ENCODE results near the gene CYP4B1.
"Not testable (repeated sequence)": the region's sequence is repeated elsewhere in the genome, so short reads cannot be mapped to it uniquely, and the experiment has no call there.

The CYP4B1 gene

DNA sequence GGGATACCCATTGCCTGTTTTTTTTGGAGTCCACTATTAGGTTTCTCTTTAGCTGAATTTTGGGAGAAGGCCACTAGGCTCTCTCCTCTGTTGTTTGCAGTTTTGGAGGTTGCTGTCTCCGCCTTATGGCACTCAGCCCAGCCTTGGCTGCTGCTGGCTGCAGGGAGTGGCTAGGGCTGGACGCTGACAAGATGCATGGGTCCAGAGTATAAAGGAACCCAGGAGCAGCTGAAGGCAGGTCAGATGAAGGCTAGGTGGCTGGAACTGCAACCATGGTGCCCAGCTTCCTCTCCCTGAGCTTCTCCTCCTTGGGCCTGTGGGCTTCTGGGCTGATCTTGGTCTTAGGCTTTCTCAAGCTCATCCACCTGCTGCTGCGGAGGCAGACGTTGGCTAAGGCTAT is at the start of gene CYP4B1:
Gene CYP4B1, plus strand, starts transcription at position 237 of the 400 bp plus-strand sequence. Its CDS starts 36 bp downstream, at position 273.
- DNase-seq (ENCODE audit: low spot score), result no peak

- DNase-seq (ENCODE audit: low spot score), result no peak
Measured at GRCh38 chr1:46749404-46749803, 49.4 kb upstream of the CYP4B1 start.

DNA sequence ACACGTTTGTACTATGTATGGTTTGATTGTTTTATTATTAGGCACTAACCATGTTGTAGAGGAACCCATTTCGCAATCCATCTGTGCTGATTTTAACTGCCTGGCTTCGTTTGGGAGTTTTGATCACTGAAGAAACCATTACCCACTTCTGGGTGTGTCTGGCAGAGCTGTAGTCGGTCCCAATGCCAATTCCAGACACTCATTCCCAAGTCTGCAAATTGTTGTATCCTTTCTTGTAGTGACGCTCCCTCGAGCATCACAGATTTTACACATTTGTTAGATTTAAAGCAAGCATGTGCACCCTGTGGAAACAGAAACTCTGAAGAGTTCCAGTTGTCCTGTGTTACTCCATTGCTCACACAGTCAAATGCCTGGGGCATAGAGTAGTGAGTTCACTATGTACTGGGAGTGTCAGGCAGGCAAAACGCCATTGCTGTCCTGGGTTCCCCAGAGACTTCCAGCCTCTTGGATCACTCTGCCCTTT is 48.9 kb upstream of the CYP4B1 start:
- DNase-seq (ENCODE audit: low spot score), result no peak

GRCh38 chr1:46753985-46754384 is 44.9 kb upstream of the CYP4B1 start:
- no peak for DNase-seq (ENCODE audit: low spot score)

- not testable (repeated sequence) for DNase-seq (ENCODE audit: low spot score)
Measured at GRCh38 chr1:46754707-46755106, 44.1 kb upstream of the CYP4B1 start.

- no peak for DNase-seq (ENCODE audit: low spot score)
Measured at GRCh38 chr1:46755121-46755520, 43.7 kb upstream of the CYP4B1 start.

GRCh38 chr1:46757247-46757955 is 41.4 kb upstream of the CYP4B1 start:
- DNase-seq (ENCODE audit: low spot score), result no peak

DNA sequence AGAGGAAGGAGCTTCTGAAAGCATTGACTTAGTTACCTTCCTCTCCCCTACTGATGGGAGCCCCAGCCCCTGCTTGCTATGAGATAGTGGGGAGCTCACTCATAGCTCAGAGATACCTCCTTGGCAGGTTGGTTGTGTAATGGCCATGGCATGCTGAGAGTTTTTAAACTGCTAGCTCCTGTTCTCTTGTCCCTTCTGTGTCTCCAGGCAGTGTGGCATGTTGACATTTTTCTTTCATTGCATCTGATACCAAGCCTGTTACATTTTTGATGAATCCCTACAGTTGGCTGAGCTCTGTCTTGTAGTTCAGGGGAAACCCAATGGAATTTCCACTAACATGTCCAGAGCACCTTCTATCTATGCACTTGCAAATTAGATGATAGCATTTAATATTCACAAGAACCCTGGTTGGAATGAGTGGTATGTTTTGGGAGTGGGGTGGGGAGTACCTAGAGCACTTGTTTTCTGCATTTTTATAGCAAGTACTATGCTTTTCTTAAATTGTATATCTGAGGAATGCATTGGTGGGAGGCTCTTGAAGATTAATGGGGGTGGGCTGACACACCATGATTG is 40.8 kb upstream of the CYP4B1 start:
- DNase-seq (ENCODE audit: low spot score), result no peak

DNA sequence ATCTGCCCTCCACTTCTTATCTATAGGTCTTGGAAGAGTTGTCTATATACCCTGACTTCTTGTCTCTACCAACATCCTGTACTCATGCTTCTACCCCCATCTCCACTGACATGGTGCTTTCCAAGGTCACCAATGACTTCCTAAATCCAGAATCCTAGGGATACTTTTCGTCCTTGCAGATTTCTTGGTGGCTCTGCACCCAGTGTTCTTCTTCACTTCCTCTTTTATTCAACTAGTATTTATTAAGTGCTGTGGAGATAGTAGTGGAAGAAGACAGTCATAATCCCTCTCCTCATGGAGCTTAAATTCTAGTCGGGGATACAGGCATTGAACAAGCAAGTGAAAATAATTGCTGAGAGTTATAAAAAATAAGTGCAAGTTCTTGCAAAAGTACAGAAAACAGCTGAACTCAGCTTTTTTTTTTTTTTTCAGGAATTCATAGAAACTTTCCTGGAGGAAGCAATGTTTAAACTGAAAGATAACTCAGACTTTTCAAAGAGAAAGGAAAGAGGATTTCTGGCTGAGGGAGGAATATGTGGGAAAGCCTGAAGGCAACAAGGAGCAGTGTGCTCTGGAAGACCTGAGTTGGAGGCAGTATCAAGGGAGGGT is 38.2 kb upstream of the CYP4B1 start:
- DNase-seq (ENCODE audit: low spot score), result no peak

GRCh38 chr1:46761740-46762139 is 37.1 kb upstream of the CYP4B1 start:
- DNase-seq (ENCODE audit: low spot score), result no peak

- no peak for DNase-seq (ENCODE audit: low spot score)
Measured at GRCh38 chr1:46764402-46764801, 34.4 kb upstream of the CYP4B1 start.

DNA sequence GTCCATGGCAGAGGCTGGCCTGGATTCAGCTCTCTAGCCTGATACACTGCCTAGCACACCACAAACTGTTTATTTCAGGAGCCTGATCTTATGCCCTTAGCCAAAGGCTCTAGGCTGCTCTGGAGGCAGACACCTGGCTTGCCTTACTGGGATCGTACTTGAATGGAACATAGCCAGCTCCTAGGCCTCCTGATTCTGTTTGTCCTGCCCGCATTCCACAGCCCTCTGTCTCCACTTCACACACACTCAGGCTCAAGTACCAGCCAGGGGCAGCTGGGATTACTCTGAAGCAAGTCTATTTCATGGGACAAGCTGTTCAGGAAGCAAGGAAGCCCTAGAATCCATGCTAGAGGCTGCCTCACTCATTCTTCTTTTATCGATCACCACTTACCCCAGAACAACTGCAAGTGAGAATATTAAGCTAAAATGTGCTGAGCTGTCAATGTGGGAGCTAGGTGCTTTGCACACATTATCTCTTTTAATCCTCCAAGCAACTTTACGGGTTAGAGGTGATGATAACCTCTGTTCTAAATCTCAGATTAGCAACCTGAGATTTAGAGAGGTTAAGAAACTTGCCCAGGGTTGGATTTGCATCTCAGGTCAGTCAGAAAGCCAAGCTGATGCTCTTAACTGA is 31.1 kb upstream of the CYP4B1 start:
- DNase-seq (ENCODE audit: low spot score), result no peak

- no peak for DNase-seq (ENCODE audit: low spot score)
Measured at GRCh38 chr1:46768445-46768844, 30.4 kb upstream of the CYP4B1 start.

DNA sequence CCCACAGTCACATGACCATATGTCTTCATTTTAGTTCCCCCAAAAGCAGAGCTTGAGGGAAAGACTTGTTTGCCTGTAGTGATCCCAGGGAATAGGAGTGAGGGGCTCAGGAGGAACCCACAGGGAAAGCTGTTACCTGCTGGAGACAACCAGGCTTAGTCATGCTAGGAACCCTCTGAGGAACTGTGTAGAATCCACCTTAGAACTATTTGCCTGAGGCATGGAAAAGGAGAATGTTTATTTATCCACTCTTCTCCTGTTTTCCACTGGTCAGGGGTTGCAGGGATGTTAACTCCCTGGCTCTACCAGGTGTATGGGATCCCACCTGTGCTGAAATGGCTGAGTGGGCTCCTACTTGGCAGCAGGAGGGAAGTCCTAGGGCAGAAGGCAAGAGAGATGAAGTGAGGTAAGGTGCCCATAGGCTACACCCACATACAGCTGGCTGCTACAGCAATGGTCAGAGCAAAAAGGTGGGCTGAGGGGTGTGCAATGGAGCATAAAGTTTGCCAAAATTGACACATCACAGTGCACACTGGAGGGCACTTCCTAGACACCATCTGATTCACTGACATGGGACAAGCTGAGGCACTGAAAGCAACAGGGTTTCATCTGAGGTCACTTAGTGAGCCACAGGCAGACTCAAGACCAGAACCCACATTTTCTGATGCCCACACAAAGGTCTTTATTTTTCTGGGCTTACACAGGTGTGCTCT is 29.7 kb upstream of the CYP4B1 start:
- no peak for DNase-seq (ENCODE audit: low spot score)

DNA sequence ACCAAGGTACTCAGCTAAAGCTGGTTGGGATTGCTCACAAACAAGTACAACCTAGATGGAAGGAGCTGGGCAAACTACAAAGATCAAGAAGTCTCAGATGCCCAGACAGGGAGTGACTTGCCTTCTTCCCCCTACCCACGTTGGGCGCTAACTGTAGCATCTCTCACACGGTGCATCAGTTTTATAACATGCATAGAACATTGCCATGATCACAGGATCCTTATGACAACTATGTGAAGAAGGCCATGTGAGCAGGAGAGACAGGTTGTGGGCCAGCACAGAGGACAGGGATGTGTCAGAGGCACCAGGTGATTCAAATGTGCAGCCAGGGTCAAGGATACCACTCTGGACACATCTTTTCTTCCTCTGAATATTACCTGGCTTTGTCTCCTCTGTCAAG is 28.3 kb upstream of the CYP4B1 start:
- no peak for DNase-seq (ENCODE audit: low spot score)

GRCh38 chr1:46772571-46772970 is 26.3 kb upstream of the CYP4B1 start:
- DNase-seq (ENCODE audit: low spot score), result no peak

DNA sequence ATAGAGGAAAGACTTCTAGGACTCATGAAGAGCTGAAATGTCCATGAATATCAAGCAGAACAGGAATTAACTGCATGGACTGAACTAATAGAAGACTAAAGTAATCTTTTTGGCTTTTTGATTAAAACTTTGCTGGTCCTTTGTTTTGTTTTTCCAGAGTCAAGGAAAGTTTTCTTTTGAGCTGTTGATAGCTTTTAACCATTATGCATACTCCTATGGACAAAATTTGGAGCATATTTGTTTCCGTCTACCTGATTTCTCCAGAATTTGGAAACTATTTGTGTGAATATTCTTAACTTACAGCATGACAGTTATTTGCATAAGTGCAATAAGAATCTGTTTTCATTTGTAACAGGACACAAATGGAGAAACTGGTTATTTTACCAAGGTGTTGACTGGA is 24.5 kb upstream of the CYP4B1 start:
- DNase-seq (ENCODE audit: low spot score), result no peak

- DNase-seq (ENCODE audit: low spot score), result not testable (repeated sequence)
Measured at GRCh38 chr1:46778456-46778855, 20.4 kb upstream of the CYP4B1 start.

- no peak for DNase-seq (ENCODE audit: low spot score)
Measured at GRCh38 chr1:46784666-46785065, 14.2 kb upstream of the CYP4B1 start.

- DNase-seq (ENCODE audit: low spot score), result not testable (repeated sequence)
Measured at GRCh38 chr1:46788634-46789033, 10.2 kb upstream of the CYP4B1 start.

GRCh38 chr1:46790446-46791101 is 8.3 kb upstream of the CYP4B1 start:
- DNase-seq (ENCODE audit: low spot score), result no peak

DNA sequence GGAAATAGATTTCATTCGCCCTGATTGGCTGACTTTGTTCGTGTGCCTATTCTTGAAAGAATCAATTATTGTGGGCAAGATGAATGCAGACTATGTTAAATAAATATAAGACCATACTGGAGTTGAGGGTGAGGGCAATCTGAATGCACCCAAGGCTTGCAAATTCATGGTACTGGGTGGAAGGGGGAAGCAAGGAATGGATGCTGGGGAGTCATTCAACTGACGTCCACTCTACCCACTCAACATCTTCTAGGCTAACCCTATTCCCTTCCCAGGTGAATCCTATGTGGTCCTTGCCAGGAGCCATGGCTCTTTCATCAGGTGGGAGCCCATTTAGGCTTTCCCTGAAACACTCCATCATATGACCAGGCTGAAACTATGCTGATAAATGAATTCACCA is 5.7 kb upstream of the CYP4B1 start:
- no peak for DNase-seq (ENCODE audit: low spot score)
